Stimulated activated CD4-positive, alpha-beta T cell treated with anti-CD3 and anti-CD28 coated beads, Interleukin-12 subunit alpha, Interleukin-12 subunit beta, amount 100 ng/mL, for 24 hours (primary cell): ENCODE data around the gene BCAR3.
"Not testable (repeated sequence)": the region's sequence is repeated elsewhere in the genome, so short reads cannot be mapped to it uniquely, and the experiment has no call there.

Experiments
- DNase-seq, 2 experiments: peaks; one replicate each; pipeline ENCODE4 v3.0.0-alpha.2; 2020; ENCODE audit warnings: low read depth in 2 of 2

BCAR3 gene

DNA sequence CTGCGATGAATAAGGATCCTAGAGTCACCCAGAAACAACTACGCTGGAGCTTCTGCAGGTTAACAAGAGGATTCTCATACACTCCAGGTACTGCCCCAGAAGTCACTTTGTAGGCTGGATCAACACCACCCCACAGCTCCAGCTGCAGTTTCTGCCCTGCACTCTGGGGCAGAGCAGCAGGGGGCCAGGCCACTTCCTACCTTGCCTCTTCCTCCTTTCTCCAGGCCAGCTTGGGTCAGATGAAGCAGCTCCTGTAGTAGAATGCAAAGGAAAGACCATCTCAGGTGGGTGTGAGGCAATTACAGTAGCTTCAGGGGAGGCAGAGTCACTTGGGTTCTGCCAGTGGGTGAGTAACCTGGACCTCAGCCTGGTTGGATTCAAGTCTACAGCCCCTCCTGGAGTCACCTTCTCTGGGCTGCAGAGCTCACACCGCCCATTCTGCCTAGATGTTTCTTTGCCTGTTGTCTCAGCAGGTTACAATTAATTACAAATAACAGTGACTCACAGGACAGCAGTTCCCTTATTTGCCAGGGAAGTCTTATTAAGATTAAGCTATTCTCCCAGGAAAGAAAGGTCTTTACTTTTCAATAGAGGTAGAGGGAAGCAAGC, 24.4 kb upstream of the BCAR3 start:
- no peak for DNase-seq

DNA sequence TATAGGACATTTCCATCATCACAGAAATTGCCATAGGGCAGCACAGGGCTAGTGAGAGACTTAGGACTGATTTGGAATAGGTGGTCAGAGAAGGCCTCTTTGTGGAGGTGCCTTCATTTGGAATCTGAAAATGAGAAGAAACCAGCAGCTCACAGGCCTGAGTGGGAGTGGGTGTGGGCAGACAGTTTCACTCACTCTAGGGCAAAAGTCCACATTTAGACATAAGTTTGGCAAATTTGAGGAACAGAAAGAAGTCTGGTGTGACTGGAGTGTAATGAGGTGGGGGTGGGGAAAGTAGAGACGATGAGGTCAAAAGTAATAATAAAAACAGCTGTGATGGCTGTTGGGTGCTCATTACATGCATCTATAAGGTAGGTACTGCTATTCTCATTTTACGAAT, 22.4 kb upstream of the BCAR3 start:
- no peak for DNase-seq

DNA sequence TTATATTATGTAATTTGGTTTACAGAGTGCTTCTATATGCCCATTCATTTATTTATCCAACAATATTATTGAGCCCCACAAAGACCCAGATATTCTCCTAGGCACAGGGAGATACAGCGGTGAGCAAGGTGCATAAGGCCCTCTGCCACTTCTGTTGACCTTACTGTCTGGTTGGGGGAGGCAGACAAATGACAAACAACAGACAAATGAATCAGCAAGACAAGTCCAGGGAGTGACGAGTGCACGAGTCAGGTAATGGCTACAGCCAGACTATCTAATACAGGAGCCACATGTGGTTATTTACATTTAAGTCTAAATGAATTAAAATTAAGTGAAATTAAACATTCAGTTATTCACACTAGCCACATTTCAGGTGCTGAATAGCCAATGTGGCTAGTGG, 22.0 kb upstream of the BCAR3 start:
- no peak for DNase-seq

DNA sequence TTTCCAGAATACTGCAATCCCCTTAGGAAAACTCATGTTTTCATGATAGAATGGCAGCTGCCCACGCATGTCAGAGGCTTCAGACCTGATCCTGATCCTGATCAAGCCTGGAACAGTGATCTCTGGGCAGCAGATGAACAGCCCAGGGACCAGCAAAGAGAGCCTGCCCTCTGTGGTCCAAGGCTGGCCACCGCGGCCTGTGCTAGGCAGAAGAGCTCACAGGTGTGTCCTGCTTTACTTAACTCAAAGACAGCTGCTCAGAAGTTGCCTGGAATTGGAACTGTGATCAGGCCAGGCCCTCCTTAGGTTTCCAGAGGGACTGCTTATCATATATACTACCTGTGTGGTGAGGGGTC, 21.2 kb upstream of the BCAR3 start:
- DNase-seq: no peak

DNA sequence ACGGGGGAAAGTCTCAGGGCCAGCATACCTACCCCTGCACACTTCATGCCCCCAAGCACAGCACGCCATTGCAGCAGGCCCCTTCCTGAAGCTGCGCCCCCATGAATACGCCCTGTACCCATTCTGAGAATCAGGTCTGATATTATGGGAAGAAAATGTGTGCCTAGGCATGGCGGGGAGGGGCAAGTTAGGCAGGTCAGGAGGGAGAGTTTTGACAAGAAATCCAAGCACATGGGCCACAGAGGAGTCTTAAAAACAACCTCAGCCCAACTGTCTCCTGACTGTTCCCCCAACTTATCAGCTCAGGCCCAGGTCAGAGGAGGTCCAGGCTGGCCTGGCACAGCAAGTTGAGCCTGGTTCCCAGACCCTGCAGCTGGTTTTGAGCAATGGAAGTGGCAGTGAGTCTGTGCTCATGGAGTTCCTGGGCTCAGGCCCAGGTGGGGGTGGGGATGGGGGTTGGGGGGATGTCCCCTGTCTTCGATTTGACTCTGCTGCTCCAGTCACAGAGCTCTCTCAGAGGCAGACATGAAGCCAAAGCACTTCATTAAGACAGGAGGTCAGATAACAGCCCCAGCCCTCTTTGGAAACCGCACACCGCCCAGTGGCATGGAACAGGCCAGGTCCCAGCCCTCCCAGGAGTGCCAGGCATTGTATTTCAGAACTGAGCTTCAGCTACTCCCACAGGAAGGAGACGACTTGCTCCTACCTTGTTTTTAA, 20.6 kb upstream of the BCAR3 start:
- no peak for DNase-seq

DNA sequence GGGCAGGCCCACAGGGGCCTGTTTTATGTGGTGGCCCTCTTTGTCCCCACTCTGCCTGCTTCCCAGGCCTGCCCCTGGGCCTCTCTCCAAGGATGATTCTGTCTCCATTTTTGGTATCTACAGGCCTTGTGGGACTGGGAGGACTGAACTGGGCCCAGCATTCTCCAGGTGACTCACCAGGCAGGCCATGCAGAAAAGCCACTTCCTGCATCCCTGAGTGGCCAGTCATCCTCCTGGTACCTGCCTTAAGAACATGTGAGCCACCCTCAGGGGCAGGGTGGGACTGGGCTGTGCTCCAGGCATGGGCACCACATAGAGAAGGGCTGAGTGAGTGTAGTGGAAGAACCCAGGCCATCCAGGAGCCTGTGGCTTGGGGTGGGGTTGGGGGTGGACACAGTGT, 20.0 kb upstream of the BCAR3 start:
- DNase-seq: no peak

DNA sequence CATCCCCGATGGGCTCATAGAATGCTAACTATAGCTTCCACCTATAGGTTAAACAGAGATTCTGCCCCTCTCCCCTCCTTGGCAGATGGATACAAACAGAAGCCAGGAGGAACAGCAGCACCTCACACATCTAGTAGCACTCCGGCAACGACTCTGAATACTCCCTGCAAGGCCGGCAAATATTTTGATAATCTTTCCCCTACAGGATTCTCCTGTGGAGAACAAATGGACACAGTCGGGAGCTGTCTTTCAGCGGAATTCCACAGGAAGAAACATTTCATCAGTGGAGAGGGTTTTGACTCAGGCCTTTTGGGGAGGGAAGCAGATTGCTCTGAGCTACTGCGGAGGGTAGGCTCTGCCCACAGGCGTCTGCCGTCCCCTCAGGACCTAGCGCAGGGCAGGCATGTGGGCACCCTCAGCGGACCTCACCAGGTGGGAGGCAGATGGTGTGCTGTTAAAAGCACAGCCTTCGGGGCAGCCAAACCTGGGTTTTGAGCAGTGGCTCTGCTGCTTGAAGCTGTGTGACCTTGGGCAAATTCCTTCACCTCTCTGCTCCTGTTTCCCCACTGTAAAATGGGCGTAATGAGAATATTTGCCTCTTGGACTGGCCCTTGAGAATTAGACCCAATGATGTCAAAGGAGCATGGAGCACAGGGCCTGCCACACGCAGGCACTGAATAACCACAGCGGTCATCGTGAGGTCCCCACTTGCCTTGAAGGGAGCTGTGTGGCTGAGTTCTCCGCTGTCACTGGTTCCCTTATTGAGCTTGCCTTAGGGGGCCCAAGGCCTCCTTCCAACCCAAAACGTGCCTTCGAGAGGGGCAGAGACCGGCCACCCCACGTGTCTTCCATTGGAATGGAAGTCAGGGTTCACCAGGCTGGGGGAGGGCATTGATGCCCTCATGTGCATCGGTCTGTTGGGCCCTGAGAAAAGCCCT, 19.2 kb upstream of the BCAR3 start:
- no peak for DNase-seq

DNA sequence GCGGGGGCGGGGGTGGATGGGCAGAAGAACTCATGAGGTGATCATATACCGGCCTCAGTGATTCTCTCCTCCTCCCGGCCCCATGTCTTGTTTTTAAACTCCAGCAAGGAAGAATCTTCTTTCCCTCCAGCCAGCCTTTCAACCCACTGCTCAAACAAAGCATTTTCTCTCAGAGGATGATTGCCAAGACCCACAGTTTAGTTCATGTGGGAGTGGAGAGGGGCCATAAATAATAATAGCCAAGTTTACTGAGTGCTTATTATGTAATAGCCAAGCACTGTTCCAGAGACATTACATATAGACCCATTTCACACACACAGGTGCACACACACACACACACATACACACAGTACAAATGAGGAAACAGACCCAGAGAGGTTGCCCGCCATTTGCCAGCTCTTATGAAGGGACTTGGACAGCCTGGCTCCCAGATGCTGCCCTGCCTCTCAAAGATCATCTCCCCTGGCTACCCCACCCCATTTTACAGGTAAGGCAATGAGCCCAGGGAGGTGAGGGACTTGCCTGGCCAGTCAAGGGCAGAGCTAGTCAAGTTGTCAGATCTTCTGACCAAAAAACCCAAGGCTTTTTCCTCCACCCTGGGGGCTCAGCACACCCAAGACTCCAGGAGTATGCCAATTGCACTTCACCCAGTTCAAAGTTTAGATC, 18.0 kb upstream of the BCAR3 start:
- no peak for DNase-seq

DNA sequence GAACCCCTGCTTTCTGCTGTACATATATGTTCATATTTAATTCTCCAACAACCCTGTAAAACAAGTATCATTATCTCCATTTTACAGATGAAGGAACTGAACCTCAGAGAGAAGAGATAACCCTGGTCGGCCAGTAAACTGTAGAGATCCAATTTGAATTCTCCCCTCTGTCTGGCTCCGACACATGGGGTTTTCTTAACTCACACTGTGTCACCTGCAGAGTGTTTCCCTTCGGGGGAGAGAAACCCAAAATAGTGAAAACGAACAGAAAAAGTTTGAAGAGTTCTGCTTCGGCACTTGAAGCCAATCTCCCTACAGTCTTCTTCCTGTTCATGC, 17.4 kb upstream of the BCAR3 start:
- DNase-seq: no peak

DNA sequence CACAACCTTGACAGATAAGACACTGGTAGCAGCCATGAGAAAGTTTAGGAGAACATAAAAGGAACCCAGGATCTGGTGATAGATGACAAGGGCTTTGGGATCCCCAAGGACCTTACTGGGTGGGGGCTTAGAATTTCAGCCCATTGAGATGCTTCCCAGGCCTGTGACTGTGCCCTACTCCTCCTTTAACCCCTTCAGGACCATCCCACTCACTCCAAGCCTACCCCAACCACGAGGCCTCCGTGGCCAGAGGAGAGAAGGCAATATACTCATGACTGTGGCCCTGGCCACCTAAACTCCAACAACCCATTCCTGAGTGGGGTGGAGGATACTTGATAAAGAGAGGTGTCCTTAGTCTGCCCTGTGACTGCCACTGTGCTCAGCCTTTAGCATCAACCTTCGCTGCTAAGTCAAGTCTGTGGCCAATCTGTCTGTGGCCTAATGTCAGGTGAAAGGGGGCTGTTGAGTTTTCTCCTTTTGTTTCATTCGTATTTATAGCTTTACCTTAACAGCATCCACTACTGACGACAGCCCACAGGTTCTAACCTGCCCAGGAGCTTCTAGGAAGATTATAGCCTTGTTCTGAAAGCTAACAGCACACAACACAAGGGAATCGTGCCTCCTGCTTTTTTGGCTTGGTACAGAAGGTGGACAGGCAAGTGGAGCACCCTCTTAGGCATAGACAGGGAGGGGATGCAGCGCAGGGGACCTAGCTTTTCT, 16.9 kb upstream of the BCAR3 start:
- DNase-seq: no peak

DNA sequence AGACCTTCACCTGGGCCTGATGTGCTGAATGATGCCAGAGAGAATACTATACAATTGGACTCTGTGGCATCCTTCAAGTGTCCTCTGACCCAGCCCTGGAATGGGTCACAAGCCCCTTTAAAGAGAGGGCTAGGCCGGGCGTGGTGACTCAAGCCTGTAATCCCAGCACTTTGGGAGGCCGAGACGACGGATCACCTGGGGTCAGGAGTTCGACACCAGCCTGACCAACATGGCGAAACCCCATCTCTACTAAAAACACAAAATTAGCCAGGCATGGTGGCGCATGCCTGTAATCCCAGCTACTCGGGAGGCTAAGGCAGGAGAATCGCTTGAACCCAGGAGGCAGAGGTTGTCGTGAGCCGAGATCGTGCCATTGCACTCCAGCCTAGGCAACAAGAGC, 15.9 kb upstream of the BCAR3 start:
- DNase-seq: not testable (repeated sequence)

DNA sequence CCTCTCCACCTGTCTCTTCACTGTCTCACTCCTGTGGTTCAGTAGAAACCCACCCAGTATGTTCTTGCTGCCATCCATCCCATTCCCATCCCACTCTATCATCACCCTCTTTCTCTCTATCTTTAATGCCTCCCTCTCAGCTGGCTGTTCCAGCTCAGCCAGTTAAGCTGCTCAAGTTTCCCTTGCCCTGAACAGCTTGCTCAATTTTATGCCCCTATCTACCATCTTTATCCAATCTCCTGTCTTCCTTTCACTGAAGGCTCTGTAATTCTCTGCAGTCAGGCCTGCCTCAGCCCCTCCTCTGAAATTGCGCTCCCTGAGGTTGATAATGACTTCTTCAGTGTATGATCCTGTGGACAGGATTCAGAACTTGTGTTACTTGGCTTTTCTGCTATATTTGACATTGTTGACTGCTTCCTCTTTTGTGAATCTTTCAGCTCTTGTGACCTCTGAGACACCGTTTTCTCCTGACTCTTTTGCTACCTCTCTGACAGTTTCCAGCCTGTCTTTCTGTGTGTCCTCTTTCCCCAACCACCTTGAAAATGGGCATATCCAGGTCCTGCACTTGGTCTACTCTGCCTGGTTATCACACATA, 13.9 kb upstream of the BCAR3 start:
- no peak for DNase-seq

DNA sequence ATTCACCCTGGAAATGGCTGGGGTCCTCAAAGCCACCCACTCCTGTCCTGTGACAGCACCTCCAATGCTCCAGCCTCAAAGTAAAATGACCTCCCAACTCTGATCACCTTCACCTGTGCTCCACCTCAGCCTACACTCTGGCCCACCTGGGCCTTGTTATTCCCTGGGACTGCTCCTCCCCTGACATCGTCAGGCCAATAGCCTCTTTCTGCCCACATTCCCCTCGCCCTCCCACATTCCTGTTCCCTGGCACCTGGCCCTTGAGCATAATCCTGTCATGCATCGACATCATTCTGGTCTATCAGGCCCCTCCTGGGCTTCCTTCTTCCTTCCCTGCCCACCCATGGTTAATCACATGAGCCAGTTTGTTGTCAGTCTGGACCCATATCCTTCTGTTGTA, 13.2 kb upstream of the BCAR3 start:
- DNase-seq: no peak

DNA sequence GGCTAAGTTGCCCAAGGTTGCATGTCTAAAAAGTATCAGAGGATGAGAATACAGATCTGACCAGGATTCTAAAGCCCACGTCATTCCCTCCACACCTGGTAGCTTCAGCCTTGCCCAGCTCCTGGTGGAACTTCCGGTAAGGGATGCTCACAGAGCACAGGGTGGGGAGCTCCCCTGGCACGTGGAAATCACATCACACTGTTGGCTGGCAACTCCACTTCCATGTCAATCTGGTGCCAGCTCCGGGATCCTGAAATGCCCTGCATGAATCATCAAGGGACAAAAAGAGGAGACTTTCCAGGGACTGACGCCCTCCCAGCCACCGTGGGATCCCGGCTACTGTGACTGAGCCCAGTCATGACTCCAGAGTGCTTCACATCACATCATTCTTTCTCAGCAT, 12.4 kb upstream of the BCAR3 start:
- no peak for DNase-seq

DNA sequence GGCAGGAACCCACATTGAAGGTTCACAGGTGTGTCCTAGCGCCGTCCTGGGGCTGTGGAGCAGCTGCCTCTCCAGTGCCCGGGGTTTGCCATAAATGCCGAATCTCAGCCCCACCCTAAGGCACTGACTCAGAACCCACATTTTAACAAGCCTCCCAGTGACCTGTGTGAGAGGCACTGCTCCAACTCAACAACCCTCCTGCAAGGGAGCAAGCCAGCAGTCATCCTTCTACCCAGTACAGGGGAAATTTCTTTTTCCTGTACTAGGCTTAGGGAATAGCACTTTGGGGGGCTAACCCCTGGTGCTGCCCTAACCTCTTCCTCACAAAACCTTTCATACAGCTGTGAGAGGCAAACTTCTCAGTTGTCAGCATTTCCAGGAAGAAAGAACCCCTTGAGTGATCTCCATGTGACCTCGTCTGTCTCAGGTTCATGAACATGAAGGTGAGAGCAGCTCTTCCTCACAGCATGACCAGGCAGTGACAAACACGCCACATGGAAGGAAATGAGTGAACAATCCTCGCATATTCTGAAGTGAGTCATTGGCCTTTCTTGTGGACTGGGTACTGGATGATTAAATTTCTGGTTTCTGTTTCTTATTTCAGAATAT, 11.4 kb upstream of the BCAR3 start:
- DNase-seq: peak; percentile 18 to 46

DNA sequence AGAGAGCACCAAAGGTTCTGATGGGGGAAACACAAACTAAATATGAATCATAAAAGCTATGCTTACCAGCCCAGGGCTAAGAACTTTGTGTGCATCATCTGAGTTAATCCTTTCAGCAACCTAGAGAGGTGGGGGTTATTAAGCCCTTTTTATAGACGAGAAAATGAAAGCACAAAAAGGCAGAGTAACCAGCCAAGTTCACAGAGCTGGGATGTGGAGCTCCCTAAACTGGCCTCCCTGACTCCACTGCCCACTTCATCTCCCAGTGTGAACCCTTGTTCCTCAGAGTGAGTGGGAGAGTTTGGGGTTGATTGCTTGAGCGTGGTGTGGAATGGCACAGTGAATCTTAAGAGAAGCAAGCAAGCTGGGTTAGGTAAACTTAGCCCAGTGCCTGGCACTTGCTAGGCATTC, 10.8 kb upstream of the BCAR3 start:
- no peak for DNase-seq

DNA sequence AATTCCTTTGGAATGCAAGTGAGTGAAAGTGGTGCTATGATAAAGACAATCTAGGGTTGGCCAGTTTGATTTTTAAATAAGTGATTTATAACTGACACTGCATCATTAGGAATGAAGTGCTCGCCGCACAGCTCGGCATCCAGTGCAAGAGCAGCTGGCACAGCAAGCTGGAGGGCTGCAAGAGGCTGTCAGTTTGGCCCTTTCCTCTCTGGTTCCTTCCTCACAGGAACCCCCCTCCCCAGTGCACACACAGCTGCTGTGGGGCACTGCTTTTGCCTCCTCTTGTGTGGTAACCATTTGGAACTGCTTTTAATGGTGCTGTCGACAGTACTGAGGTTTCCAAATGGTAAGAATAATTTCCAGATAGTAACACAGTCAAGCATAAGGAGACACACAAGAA, 10.4 kb upstream of the BCAR3 start:
- DNase-seq: no peak

DNA sequence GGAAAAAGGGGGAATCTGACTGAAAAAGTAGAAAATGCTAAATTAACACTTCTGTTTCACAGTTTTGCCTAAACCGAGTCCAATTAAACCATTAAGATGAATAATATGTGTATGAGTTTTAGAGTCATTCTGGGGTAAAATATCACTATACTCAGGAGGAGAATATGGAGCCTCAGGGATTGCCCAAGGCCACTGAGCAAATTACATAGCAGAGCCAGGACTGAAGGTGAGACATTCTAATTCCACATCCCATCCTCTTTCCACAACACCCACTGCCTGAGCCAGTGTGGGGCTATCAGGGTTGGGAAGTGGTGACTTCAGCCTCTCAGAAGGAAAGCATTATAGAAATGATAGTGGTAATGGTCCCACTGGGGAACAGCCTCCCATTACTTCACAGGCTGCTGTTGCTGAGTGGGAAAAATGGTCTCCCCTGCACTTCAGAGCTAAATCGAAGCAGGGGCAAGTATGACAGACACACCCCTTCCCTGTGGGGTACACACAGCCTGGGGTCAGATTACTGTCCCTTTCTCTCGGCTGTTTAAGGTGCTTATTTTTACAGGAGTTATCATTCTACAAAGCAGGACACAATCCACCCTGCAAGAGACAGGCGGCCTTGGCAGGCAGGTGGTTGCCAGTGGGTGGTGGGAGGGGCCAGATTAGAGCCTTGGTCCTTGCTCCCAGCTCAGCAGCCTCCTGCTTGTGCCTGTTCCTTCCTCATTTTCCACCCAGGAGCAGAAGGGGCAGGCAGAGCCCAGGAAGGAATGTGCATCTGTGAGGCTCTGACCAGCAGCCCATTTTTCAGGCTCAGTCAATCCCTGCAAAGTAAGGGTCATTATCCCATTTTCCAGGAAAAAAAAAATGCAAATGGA, 9.5 kb upstream of the BCAR3 start:
- no peak for DNase-seq

DNA sequence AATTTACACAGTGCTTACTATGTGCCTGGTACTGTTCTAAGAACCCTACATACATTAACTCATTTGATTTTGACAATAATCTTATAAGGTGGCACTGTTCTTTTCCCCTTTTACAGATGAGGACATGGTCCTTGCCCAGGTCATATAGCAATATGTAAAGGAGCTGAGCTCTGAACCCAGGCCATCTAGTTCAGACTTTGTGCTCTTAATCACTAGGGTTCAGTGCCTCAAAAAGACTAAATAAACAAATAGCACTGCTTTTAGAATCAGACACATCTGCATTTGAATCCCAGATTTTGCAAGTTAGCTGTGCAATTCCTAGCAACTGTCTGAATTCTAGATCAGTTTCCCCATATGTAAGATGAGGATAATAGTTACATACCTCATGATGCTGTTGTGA, 8.7 kb upstream of the BCAR3 start:
- DNase-seq: no peak
